HAP-1 (cell line): ENCODE measurements around the gene DCX.

Experiments
- DNase-seq, 2 experiments: peaks; one replicate each; pipeline ENCODE4 v3.0.0-alpha.2; 2016 to 2020; ENCODE audit warnings: low spot score in 2 of 2
- H3K27me3 ChIP-seq: fragments of 250-450 bp; sonication (Bioruptor Pico); 2 replicates; pipeline ENCODE4 v1.5.1; 2020; ENCODE audit warnings: low read depth, mild to moderate bottlenecking, moderate library complexity
- H3K36me3 ChIP-seq: fragments of 250-450 bp; sonication (Bioruptor Pico); replicated peaks from 2 replicates; pipeline ENCODE4 v1.5.1; 2020; ENCODE audit warnings: mild to moderate bottlenecking
- H3K4me1 ChIP-seq: fragments of 250-450 bp; sonication (Bioruptor Pico); 2 replicates; pipeline ENCODE4 v1.5.1; 2020; ENCODE audit warnings: mild to moderate bottlenecking
- H3K4me3 ChIP-seq: fragments of 250-450 bp; sonication (Bioruptor Pico); 2 replicates; pipeline ENCODE4 v1.5.1; 2020; ENCODE audit warnings: mild to moderate bottlenecking, moderate library complexity
- H3K9me3 ChIP-seq: fragments of 250-450 bp; sonication (Bioruptor Pico); 2 replicates; pipeline ENCODE4 v1.5.1; 2020; ENCODE audit warnings: mild to moderate bottlenecking, moderate library complexity
- in situ Hi-C: fragments of 300-500 bp; cut with MboI; formaldehyde crosslinking; loops from 3 replicates; pipeline ENCODE4 v1.14.3; 2020; ENCODE audit warnings: low sequenced_read_pairs, inconsistent platforms, mixed read lengths

DCX gene

DNA sequence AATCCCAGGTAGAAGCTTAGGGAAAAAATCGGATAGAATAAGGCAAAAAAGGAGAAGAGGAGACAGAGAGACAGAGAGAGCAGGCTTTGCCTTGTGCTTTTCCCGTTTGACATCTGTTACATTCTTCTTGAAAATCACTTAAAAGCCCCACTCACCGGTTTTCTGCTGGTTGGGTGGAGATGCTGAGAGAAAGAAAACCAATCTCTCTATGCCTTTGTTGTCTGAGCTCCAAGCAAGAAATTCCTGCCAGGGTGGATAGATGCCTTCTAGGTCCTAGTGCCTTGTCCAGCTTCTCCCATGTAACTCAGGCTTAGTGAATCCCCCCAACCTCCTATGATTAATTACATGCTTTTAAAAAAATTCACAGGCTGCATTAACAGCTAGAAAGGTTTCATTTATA lies at the start of gene DCX:
Gene DCX, minus strand, starts transcription at position 210 of the 400 bp plus-strand sequence. CDS start 1,794 bp downstream, outside the sequence.
- Histone ChIP-seq H3K4me1 (no peaks in the 10 kb centered on the region), H3K9me3 (no peaks in the 10 kb centered on the region), H3K4me3 (no peak within 1 kb of the TSS), H3K27me3 (peaks cover 14% of the 10 kb centered on the region), H3K36me3 (no peaks in the 10 kb centered on the region)
- DNase-seq, result no peak
- in situ Hi-C loops, result no loop called here

DNA sequence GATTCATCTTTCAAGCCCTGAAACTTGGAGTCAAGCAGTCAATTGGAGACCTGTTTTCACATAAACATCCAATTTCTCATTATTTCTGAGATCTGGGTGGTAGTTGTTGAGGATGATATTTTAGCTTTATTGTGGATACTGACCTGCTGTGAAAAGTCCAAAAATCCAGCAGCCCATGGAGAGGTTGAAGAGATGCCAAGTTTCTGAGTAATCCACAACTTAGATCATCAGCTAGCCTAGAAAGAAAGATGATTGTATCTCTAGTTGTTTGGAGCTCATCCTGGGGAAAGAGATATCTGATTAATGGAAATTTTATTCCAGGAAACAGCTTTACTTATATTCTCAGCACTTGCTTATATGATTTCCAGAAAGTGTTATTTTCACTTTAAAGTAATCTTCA lies 48.6 kb upstream of the DCX start:
- Histone ChIP-seq H3K9me3 (no peaks in the 10 kb centered on the region), H3K36me3 (no peaks in the 10 kb centered on the region), H3K4me1 (no peaks in the 10 kb centered on the region), H3K27me3 (peaks cover 3% of the 10 kb centered on the region), H3K4me3 (no peak overlapping the region)
- in situ Hi-C loops, result no loop called here
- DNase-seq, result no peak

DNA sequence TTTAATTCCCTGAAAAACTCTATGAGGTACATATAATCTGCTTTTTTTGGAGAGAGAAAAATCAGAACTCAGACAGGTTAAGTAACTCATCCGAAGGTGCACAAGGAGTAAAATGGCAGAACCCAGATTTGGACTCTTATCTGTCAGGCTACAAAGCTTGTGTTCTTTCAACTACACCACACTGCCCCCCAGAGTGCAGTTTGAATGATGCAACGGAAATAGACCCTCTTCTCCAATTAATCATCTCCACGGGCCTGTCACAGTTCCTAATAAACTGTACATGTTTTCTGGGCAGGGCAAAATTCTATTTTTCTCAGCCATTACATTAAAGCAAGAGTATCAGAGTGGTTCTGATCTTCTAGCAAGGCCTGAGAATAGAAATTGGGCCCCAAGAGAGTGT lies 35.3 kb upstream of the DCX start:
- Histone ChIP-seq H3K36me3 (no peaks in the 10 kb centered on the region), H3K4me1 (peaks cover 5% of the 10 kb centered on the region; the same call in 1 of the 2 replicates), H3K27me3 (peaks cover 10% of the 10 kb centered on the region; the same call in 1 of the 2 replicates), H3K4me3 (no peak overlapping the region), H3K9me3 (no peaks in the 10 kb centered on the region)
- DNase-seq, result peak; percentile 52 to 77
- in situ Hi-C loops, result loop anchor here (10.0 to 25.0 kb wide), 2 partner anchors 185 to 282 kb away; partner anchors contain the start of gene CAPN6

DNA sequence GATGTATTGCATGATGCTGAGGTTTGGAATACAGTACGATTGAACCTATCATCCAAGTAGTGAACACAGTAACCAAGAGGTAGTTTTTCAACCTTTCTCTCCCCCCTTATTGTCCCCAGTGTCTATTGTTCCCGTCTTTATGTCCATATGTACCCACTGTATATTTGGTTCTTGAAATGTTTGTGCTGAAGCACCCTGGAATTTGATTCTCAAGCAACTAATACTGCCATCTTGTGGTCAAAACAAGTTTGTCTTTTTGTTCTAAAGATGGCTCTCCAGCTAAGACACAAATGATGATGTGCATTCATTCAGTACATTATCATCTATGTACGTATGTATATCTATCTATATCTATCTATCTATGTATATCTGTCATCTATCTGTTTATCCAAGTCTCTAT lies 33.5 kb upstream of the DCX start:
- Histone ChIP-seq H3K4me3 (no peak overlapping the region), H3K27me3 (peaks cover 4% of the 10 kb centered on the region; the same call in 1 of the 2 replicates), H3K36me3 (no peaks in the 10 kb centered on the region), H3K9me3 (no peaks in the 10 kb centered on the region), H3K4me1 (peaks cover 5% of the 10 kb centered on the region; the same call in 1 of the 2 replicates)
- DNase-seq, result peak in 1 of 2 experiments; percentile 76
- in situ Hi-C loops, result loop anchor here (10.0 to 25.0 kb wide), 2 partner anchors 183 to 281 kb away; partner anchors contain the start of gene CAPN6

DNA sequence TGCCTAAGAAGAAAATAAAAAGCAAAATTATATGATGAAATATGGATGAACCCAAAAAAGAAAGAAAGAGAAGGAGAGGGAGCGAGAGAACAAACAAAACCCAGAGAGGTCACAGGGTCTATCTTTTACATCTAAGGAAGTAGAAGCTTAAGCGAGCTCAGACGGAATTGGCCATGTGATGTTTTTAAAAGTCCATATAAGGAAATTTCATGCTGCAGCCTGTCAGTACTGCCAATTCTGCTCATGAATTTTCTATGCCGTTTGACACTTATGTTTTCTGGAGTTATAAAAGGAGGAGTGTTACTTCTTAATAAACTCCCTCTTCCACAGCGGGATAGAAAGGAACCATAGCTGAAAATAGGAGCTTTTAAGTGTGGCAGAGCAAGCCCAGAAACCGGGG lies 32.9 kb upstream of the DCX start:
- Histone ChIP-seq H3K9me3 (no peaks in the 10 kb centered on the region), H3K4me1 (peaks cover 5% of the 10 kb centered on the region; the same call in 1 of the 2 replicates), H3K4me3 (no peak overlapping the region), H3K36me3 (no peaks in the 10 kb centered on the region), H3K27me3 (peaks cover 4% of the 10 kb centered on the region; the same call in 1 of the 2 replicates)
- DNase-seq, result peak in 1 of 2 experiments; percentile 5
- in situ Hi-C loops, result loop anchor here (10.0 to 25.0 kb wide), 2 partner anchors 183 to 280 kb away; partner anchors contain the start of gene CAPN6

DNA sequence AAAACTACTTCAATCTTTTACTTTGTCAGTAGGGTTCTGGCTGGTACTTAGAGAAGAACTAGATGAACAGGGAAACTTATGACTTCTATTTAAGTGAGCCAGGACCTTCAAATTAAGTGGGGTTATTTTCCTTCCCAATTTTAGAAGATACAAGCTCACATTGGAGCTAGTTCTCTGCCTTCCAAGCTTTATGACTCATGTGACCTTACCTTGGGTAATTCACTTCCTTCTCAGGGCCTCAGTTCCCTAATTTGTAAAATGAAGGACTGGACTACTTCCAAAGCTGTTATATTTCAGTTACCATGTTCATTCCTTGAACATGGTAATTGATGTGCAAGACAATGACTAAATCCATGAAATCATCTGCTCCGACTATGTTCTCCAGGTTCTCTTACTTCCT lies 32.0 kb upstream of the DCX start:
- in situ Hi-C loops, result loop anchor here (10.0 to 25.0 kb wide), 2 partner anchors 182 to 279 kb away; partner anchors contain the start of gene CAPN6

DNA sequence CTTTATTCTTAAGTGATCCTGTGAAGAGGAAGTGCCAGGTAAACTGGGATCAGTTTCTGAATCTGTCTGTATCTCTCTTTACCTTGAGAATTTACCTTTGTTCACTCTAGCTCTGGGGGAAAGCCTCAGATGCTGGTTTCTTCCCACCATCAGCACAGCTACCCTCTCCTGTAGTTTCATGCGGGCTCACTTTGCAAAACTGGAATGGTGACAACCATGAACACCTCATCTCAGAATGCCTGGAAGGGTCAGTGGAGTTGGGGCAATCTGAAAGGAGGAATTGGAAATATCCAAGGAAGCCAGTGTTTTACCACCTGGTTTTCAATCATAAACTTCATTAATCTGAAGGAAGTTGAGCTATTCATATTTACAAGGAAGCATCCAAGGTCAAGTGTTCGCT lies 30.8 kb upstream of the DCX start:
- H3K36me3 ChIP-seq, result no peaks in the 10 kb centered on the region
- no peak for DNase-seq

More for the DNA sequence above, 32.0 kb upstream of the DCX start:
- H3K4me3 ChIP-seq, result no peak overlapping the region
- H3K36me3 ChIP-seq, result no peaks in the 10 kb centered on the region
- H3K4me1 ChIP-seq, result peaks cover 5% of the 10 kb centered on the region; the same call in 1 of the 2 replicates
- H3K9me3 ChIP-seq, result no peaks in the 10 kb centered on the region
- no peaks in the 10 kb centered on the region for H3K27me3 ChIP-seq
- DNase-seq, result no peak

DNA sequence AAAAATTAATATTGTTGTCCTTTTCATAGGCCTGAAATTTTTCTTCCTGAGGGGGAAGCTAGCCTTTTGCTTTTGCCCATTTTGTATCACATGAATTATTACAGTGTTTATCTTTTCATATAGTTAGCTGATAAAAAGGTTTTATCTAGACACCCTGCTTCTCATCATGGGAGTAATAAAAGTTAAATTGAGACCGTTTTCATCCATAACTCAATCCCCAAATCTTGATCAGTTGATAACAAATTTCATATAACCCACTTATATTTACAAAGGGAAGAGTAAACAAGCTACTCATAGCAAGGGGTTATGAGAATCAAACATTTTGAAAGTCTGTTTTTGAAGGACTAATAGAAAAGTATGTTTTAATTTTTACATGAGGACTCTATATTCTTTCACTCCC lies 23.5 kb upstream of the DCX start:
- DNase-seq, result no peak
- Histone ChIP-seq H3K27me3 (no peaks in the 10 kb centered on the region), H3K4me1 (no peaks in the 10 kb centered on the region), H3K9me3 (no peaks in the 10 kb centered on the region), H3K4me3 (no peak overlapping the region), H3K36me3 (no peaks in the 10 kb centered on the region)
- in situ Hi-C loops, result loop anchor here (25.0 kb wide), 1 partner anchor 173 kb away; the partner anchor contains the start of gene CAPN6

More for the DNA sequence above, 30.8 kb upstream of the DCX start:
- in situ Hi-C loops, result loop anchor here (10.0 to 25.0 kb wide), 2 partner anchors 180 to 278 kb away; partner anchors contain the start of gene CAPN6
- Histone ChIP-seq H3K4me3 (no peak overlapping the region), H3K9me3 (no peaks in the 10 kb centered on the region), H3K4me1 (peaks cover 5% of the 10 kb centered on the region; the same call in 1 of the 2 replicates), H3K27me3 (no peaks in the 10 kb centered on the region)

DNA sequence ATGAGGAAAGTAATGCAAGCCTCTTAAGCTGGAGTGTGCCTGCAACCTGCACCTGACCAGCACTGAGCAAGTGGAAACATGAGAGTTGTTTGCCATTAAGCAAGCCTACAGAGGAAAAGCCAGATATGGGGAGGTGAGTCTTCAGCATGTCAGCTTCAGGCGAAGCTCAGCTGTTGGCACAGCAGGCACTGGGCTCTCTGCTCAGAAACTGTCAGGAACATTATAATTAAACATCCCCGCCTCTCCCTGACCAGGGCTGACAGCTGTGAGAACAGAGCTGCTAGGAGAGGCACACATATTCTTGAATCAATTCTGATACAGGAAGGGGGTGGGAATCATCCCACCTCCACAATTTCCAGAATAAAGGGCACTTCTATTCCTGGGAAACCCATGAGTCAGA lies 19.0 kb upstream of the DCX start:
- Histone ChIP-seq H3K27me3 (no peaks in the 10 kb centered on the region), H3K4me3 (no peak overlapping the region), H3K9me3 (no peaks in the 10 kb centered on the region), H3K4me1 (no peaks in the 10 kb centered on the region), H3K36me3 (no peaks in the 10 kb centered on the region)
- no peak for DNase-seq
- in situ Hi-C loops, result loop anchor here (25.0 kb wide), 1 partner anchor 169 kb away; the partner anchor contains the start of gene CAPN6

DNA sequence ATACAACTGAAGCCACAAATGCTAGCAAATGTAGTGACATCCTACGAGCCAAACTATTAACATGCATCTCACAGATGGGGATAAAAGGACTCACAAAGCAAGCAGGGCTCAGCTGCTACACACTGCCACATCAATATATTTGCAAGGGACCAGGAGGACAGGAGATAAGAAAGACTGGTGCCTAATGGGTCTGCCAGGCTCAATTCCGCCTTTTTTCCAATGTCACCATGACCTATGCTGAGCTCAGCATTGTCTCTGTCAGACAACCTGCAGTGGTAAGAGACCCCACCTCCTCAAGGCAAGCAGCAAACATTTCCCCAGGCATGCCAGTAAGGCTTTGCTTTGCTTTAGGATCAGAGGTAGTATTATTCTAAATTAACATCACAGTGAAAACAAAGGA lies 435 bp downstream of the DCX start:
- Histone ChIP-seq H3K9me3 (no peaks in the 10 kb centered on the region), H3K4me1 (no peaks in the 10 kb centered on the region), H3K4me3 (no peak overlapping the region), H3K36me3 (no peaks in the 10 kb centered on the region), H3K27me3 (peaks cover 14% of the 10 kb centered on the region)
- in situ Hi-C loops, result no loop called here
- no peak for DNase-seq

DNA sequence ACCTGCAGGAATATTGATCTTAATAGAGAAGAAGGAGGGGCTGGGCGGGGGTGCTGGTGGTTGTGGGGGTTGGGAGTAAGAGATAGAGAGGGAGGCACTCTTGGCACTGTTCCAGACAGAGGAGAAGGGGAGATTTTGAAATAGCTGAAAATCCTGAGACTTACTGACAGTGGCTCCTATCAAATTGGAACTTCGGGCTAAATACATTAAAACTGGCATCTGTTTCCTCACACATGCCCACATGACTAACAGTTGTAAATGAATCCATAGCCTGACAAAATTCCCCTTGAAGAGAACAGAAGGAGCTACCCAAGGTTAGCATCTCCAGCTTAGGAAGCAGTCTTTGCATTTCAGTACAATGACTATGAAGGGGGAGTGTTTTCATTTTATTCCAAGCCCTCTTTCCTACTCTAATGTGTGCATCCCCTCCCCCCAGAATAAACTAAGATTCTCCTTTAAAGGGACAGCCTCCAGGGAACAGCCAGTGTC lies 1.4 kb downstream of the DCX start:
- H3K36me3 ChIP-seq, result no peaks in the 10 kb centered on the region
- peaks cover 14% of the 10 kb centered on the region for H3K27me3 ChIP-seq
- no peaks in the 10 kb centered on the region for H3K9me3 ChIP-seq
- H3K4me1 ChIP-seq, result no peaks in the 10 kb centered on the region; the same call in 1 of the 2 replicates
- DNase-seq, result no peak
- in situ Hi-C loops, result no loop called here
- H3K4me3 ChIP-seq, result no peak overlapping the region

DNA sequence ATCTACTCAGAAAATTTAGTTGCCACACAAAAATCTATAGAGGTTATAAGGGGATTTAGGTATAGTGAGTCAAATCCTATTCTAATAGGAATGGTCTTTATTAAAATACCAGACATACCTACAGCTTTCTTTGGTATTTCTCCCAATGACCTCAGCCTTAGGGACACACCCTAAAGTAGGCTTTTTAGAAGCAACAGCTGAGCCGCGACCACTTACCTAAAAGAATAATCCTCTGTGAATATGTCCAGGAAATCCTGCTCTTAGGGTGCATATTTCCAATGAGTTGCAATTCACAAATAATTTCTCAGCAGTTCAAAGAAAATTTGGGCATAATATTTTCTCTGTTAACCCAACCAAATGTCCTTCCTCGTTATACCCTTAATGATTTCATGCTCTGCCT lies 2.7 kb downstream of the DCX start:
- Histone ChIP-seq H3K9me3 (no peaks in the 10 kb centered on the region), H3K4me3 (no peak overlapping the region), H3K36me3 (no peaks in the 10 kb centered on the region), H3K27me3 (peaks cover 14% of the 10 kb centered on the region), H3K4me1 (no peaks in the 10 kb centered on the region; the same call in 1 of the 2 replicates)
- in situ Hi-C loops, result no loop called here
- no peak for DNase-seq

DNA sequence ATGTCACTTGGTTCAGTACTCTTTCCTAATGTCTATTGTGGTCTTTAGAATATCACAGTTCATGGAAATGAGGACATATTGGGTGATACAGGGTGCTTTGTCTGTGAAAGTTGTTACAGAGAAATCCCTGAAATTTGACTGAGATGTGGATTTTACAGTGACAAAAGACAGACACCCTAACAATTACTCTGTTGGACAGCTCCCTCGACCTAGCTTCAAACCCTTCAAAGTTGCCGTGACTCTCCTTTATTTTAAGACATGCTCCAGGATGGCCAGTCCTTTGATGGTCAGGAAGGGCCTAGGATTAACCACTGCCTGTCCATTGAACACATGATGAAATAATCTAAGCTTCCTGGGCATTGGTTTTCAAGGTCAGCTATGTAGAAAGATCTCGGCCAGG lies 4.0 kb downstream of the DCX start:
- H3K4me3 ChIP-seq, result no peak overlapping the region
- H3K27me3 ChIP-seq, result peaks cover 9% of the 10 kb centered on the region
- H3K9me3 ChIP-seq, result no peaks in the 10 kb centered on the region
- no peaks in the 10 kb centered on the region; the same call in 1 of the 2 replicates for H3K4me1 ChIP-seq
- in situ Hi-C loops, result no loop called here
- no peaks in the 10 kb centered on the region for H3K36me3 ChIP-seq
- no peak for DNase-seq

DNA sequence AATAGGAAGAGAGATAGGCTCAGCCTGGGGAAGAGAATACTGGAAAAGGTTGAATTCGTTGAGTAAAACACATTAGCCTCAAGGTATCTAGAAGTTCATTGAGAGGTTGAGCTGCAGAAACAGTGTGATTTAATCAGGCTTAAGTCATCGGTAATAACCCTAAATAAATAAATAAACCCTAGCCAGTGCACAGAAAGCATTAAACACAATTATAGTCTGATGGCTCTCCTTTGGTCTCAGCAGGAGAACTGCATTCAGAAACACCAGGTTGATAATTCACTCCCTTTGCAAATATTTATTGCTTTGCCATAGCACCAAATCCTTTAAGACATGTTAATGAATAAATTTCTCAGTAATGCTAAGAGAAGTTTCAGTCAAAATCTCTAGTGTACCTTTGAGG lies 9.6 kb downstream of the DCX start:
- H3K27me3 ChIP-seq, result no peaks in the 10 kb centered on the region
- no peaks in the 10 kb centered on the region; the same call in 1 of the 2 replicates for H3K4me1 ChIP-seq
- no peak overlapping the region for H3K4me3 ChIP-seq
- in situ Hi-C loops, result no loop called here
- no peaks in the 10 kb centered on the region for H3K9me3 ChIP-seq
- no peak for DNase-seq
- no peaks in the 10 kb centered on the region for H3K36me3 ChIP-seq
